HG03460 (cell line): ENCODE data around the gene MYO9A.

Source experiments
- ATAC-seq: cut with Tn5 transposase; IDR thresholded peaks from one replicate; pipeline ENCODE4 v1.9.1; 2021; ENCODE audit not compliant: unreplicated experiment

The MYO9A gene

DNA sequence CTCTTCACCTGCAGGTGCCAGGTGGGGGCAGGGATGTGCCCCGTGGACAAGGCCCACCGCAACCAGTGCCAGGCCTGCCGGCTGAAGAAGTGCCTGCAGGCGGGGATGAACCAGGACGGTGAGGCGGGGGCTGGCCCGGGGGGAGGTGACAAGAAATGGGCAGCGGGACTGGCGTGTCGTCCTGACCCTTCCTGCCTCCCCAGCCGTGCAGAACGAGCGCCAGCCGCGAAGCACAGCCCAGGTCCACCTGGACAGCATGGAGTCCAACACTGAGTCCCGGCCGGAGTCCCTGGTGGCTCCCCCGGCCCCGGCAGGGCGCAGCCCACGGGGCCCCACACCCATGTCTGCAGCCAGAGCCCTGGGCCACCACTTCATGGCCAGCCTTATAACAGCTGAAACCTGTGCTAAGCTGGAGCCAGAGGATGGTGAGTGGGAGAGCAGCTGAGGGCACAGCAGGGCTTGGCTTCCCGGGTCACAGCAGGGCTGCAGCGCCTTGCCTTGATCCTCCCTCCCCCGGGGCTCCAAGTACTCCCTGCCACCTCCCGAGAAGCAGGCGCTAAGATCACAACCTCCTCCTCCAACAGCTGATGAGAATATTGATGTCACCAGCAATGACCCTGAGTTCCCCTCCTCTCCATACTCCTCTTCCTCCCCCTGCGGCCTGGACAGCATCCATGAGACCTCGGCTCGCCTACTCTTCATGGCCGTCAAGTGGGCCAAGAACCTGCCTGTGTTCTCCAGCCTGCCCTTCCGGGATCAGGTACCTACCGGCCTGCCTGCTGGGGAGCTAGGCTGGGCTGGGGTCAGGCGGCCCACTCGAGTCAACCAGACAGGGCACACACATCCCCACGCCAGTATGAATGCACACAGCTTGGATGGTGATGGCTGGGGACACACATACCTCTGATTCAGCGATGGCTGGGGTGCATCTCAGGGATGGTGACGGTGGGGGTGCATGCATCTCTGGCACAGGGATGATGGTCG, 305.9 kb downstream of the MYO9A start:
- no peak for ATAC-seq

- ATAC-seq: no peak
Measured at GRCh38 chr15:71811036-71811736, 306.8 kb downstream of the MYO9A start.

- ATAC-seq: no peak
Measured at GRCh38 chr15:71810256-71811035, 307.5 kb downstream of the MYO9A start, which contains the start of gene NR2E3. NR2E3 (plus strand) TSS chr15:71810554; CDS start chr15:71810744, 190 bp downstream.

DNA sequence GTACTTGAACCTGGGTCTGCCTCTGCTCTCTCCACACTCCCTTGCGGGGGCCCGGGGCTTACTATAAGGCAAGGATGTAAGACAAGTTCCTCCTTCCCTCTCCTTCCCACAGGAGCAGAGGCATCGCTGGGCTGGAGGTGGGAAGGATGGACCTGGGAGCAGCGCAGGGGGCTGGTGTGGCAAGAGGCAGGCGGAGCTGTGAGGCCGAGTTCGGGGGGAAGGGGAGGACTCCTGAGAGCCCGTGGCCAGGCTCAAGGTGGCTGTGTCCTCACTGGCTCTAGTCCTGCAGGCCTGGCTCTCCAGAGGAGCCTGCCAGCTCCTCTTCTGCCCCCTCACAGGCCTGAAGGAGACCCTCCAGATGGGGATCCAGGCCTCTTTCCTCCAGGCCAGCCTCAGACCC, 308.6 kb downstream of the MYO9A start:
- ATAC-seq: no peak

DNA sequence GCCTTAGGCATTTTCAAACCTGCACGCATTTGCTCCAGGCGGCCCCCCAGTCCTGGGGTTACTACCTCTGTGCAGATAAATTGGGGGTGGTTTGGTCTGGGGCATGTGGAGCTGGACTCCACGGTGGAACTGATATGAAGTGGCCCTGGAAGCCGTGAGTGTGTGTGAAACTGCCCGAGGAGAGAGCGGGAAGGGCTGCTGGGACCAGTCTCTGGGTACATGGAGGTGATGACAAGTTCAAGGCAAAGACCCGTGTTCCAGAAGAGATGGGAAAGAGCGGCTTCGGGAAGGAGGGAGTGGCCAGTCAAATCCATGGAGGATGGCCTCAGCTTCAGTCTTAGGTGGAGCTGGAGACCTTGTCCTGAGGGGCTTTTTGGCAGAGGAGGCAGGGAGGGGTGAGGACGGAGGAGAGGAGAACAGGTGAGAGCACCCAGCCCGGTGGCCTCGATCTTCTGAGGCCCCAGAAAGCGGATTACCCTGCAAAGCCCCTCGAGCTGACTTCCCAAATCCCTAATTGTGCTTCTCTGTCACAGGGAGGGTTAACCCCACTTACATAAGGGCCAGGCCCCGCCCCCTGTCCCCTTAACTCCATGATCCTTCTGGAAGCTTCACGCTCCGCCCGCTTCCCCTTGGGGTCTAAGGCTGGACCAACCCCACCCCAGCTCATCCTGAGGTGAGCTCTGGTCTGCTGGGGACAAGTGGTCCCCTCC, 309.5 kb downstream of the MYO9A start:
- no peak for ATAC-seq

DNA sequence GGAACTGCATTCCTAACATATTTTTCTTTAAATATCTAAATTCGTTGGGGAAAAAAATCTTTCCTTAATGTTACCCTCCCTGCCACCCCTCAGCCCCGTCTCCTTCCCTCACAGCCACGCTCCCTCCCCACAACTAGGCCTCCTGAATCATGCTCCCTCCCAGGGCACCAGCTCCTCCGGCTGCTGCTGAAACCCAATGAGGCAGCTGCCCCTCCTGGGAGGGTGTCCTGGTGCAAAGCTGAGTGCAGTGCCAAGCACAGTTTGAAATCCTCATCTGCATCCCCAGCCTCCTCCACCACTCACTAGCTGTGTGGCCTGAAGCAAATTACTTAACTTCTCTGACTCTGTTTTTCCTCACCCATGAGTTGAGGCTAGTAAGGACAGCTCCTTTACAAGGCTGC, 310.3 kb downstream of the MYO9A start:
- ATAC-seq: no peak

- no peak for ATAC-seq
Measured at GRCh38 chr15:71807125-71807629, 310.8 kb downstream of the MYO9A start.

GRCh38 chr15:71806452-71806931, 311.5 kb downstream of the MYO9A start:
- ATAC-seq: no peak

GRCh38 chr15:71804695-71805470, 313.1 kb downstream of the MYO9A start:
- no peak for ATAC-seq

DNA sequence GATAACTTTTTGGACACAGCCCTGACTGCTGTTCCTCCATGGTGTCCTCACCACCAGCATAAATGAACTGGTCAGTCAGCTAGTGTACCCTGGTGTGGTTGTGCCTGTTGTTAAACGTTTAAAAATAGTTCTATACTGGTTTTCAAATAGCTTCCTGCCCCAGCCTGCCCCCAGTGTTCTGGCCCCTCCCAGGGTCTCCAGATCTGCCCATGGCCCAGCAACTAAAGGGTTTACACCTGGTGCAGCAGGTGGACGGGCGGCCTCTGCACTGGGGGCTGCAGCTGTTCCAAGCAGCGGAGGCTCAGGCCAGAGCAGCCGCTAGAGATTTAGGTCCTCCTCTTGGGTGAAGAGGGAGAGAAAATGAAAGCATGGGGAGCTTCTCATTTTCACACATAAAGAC, 313.7 kb downstream of the MYO9A start:
- no peak for ATAC-seq

GRCh38 chr15:71802770-71803169, 315.2 kb downstream of the MYO9A start:
- ATAC-seq: no peak

DNA sequence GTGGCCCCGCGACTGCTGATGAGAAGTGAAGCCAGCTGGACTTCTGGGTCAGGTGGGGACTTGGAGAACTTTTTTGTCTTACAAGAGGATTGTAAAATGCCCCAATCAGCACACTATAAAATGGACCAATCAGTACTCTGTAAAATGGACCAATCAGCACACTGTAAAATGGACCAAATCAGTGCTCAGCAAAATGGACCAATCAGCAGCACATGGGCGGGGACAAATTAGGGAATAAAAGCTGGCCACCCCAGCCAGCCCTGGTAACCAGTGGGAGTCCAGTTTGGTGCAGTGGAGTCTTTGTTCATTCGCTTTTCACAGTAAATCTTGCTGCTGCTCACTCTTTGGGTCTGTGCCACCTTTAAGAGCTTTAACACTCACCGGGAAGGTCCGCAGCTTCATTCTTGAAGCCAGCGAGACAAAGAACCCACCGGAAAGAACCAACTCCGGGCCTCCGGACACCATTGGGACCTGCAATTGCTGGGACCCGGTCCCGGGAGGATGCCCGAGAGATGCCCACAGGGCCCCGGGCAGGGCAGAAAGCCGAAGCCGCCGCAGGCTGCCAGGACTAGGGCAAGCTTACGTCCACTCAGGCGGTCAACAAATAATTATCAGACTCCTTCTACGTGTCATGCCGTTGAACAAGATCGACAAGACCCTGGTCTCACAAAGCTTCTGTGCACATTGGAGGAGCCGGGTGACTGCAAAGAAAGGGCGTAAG, 315.9 kb downstream of the MYO9A start:
- ATAC-seq: no peak

DNA sequence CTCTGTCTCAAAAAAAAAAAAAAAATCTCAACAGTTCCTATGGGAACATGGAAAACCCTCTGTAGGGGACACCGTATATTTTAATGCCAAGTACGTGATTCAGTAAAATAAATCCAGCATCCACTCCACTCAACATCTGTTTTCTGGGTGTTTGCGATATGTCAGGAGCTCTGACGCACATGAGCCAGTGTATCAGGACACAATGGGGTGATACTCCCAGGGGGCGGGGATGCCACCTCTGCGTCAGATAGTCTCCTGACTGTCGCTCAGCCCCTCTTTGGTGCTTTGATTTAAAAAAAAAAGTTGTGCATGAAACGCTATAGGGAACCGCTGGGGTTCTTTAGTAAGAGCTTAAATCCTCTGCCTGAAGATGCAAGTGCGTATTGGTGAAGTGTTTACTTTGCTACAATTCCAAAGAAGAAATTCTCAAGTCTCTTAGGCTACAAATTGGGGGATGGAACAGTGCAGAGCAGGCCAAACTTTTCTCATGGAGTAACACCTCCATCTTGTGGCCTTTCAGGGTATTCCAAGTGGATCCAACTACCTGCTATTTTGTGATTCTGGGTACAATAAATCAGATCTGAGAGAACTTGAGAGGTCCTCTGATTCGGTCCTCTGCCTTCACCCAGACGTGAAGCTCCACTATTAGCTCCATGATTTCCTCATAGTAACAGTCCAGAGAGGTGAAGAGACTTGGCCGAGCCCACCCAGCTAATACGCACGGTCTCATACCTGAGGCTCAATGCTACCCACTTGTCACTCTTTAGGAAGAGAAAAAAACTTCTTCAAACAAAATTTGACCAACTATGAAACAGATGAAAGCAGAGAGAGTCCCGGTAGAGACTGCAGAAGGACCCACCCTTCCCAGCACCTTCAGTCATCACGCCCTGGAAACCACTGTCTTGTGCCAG, 316.9 kb downstream of the MYO9A start:
- ATAC-seq: no peak

GRCh38 chr15:71800190-71800589, 317.8 kb downstream of the MYO9A start:
- no peak for ATAC-seq

- ATAC-seq: no peak
Measured at GRCh38 chr15:71798641-71799040, 319.3 kb downstream of the MYO9A start.

DNA sequence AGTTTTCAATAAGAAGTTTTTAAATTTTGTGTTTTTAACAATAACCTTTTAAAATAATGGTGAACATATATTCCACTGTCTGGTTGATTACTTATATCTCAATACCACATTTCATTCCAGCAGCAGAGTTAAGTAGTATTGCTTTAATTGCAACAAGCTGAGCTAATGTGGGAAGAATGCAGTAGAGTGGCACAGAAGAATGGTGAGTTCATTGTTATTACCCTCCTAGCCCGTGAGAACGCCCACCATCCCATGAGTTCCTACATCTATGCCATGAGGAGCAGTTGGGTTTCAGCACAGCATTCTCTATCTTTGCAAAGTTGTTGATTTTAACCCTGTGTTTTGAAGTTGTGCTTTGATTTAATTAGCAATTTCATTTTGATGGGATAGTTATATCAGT, 325.4 kb downstream of the MYO9A start:
- no peak for ATAC-seq

- ATAC-seq: no peak
Measured at GRCh38 chr15:71791975-71792374, 326.0 kb downstream of the MYO9A start.

GRCh38 chr15:71790081-71790480, 327.9 kb downstream of the MYO9A start:
- ATAC-seq: no peak
